K562 (cell line): ENCODE results near the gene PRPF8. TPM values are rescaled to one million over a fixed set of nuclear protein-coding genes. Genes with fewer than 3 reads are reported as not detected.

Experiments
- ATAC-seq: fragments of 200-7000 bp; cut with Tn5 transposase; 3 replicates; pipeline ENCODE4 v1.9.1; 2020; ENCODE audit warnings: moderate library complexity
- BruUV-seq: library from RNA; stranded (reverse); fragments of 400-500 nt; replicated peaks from 2 replicates; lab custom pipeline; 2021; lab: Mats Ljungman, UMichigan
- CTCF ChIA-PET: fragments of 300-600 bp; formaldehyde crosslinking; extraction: SDS; loops from one replicate; lab custom pipeline; 2021; ENCODE audit warnings: low intra/inter-chr PET ratio; lab: Yijun Ruan, JAX
- POLR2A ChIA-PET: fragments of 300-600, 350-650 bp; sonication (Branson Sonifier 250); formaldehyde crosslinking; extraction: SDS; loops from one replicate; lab custom pipeline; 2021; ENCODE audit warnings: antibody characterized with exemption, inconsistent platforms; lab: Yijun Ruan, JAX
- DNase-seq, 4 experiments: peaks; one replicate each; pipeline versions ENCODE4 v3.0.0 to v3.0.0-alpha.2; 2011 to 2018; ENCODE audit warnings: low spot score in 3 of 4, mixed read lengths in 3 of 4; ENCODE audit errors: extremely low read depth in 1 of 4
- FAIRE-seq: peaks from 2 replicates; lab custom pipeline; 2011; peaks lifted over from hg19 to GRCh38; lab: Jason Lieb, UNC
- H2AFZ ChIP-seq: 2 replicates; pipeline ENCODE4 v1.6.0; 2011; ENCODE audit warnings: low read depth, low read length, control low read depth, inconsistent platforms
- H3K27ac ChIP-seq: fragments of 200-600 bp; 3 replicates; pipeline ENCODE4 v1.8.0; 2011; ENCODE audit warnings: low read depth, mild to moderate bottlenecking, control low read depth, inconsistent platforms, low read length, moderate library complexity, mixed read lengths; ENCODE audit errors: extremely low read depth
- H3K27me3 ChIP-seq, 2 experiments: fragments of 300-600 bp in 1 of 2; 2 replicates in 1 of 2; 3 replicates in 1 of 2; pipeline versions ENCODE4 v1.6.0 to v1.8.0; 2011; ENCODE audit warnings: inconsistent platforms in 2 of 2, low read length in 2 of 2, mild to moderate bottlenecking in 1 of 2, mixed read lengths in 1 of 2, moderate library complexity in 1 of 2; ENCODE audit not compliant: control insufficient read depth in 2 of 2, insufficient read depth in 2 of 2
- H3K36me3 ChIP-seq: fragments of 300-600 bp; 3 replicates; pipeline ENCODE4 v1.8.0; 2011; ENCODE audit warnings: mild to moderate bottlenecking, low read length, inconsistent platforms; ENCODE audit not compliant: control insufficient read depth, insufficient read depth
- H3K4me1 ChIP-seq, 2 experiments: fragments of 200-600 bp in 1 of 2; replicated peaks in 1 of 2; 2 replicates in 1 of 2; 3 replicates in 1 of 2; pipeline versions ENCODE4 v1.5.1 to v1.8.0; 2011; ENCODE audit warnings: inconsistent platforms in 2 of 2, low read length in 2 of 2, mild to moderate bottlenecking in 1 of 2, mixed read lengths in 1 of 2, moderate library complexity in 1 of 2; ENCODE audit not compliant: control insufficient read depth in 2 of 2, insufficient read depth in 2 of 2
- H3K4me2 ChIP-seq: 2 replicates; pipeline ENCODE4 v1.6.1; 2011; ENCODE audit warnings: low read length, control low read depth, inconsistent platforms, mixed read lengths; ENCODE audit not compliant: insufficient read depth
- H3K4me3 ChIP-seq: fragments of 200-600 bp; sonication (generic), shearing (Covaris generic); 2 replicates; pipeline ENCODE4 v1.5.1; 2016; ENCODE audit warnings: control low read depth, inconsistent platforms
- H3K79me2 ChIP-seq: fragments of 200-600 bp; 3 replicates; pipeline ENCODE4 v1.8.0; 2011; ENCODE audit warnings: low read length, inconsistent platforms; ENCODE audit not compliant: control insufficient read depth, insufficient read depth
- H3K9ac ChIP-seq, 2 experiments: 2 replicates each; pipeline versions ENCODE4 v1.6.0 to v1.6.1; 2011; ENCODE audit warnings: low read depth in 2 of 2, low read length in 2 of 2, control low read depth in 1 of 2, inconsistent platforms in 1 of 2, mild to moderate bottlenecking in 1 of 2, mixed read lengths in 1 of 2; ENCODE audit not compliant: insufficient read depth in 1 of 2
- H3K9me1 ChIP-seq: one replicate; pipeline ENCODE4 v1.6.0; 2011; ENCODE audit warnings: inconsistent platforms, mild to moderate bottlenecking, low read length, moderate library complexity; ENCODE audit not compliant: control insufficient read depth, insufficient read depth
- H3K9me3 ChIP-seq: replicated peaks from 2 replicates; pipeline ENCODE4 v1.5.1; 2011; ENCODE audit warnings: low read depth, low read length, inconsistent platforms; ENCODE audit not compliant: control insufficient read depth, insufficient read depth
- H4K20me1 ChIP-seq: replicated peaks from 2 replicates; pipeline ENCODE4 v1.6.1; 2011; ENCODE audit warnings: low read length, inconsistent platforms, mixed read lengths; ENCODE audit not compliant: control insufficient read depth, insufficient read depth
- CREB3 ChIP-seq: fragments of 450-650 bp; conservative IDR thresholded peaks from 2 replicates; pipeline ENCODE4 v1.6.1; 2016; ENCODE audit warnings: missing genetic modification characterization, low read depth, mild to moderate bottlenecking, missing compliant biosample characterization, moderate library complexity
- ILK ChIP-seq: fragments of 450-650 bp; IDR thresholded peaks from 2 replicates; pipeline ENCODE4 v1.6.1; 2016; ENCODE audit warnings: missing genetic modification characterization, low read depth, mild to moderate bottlenecking, missing compliant biosample characterization, moderate library complexity, borderline replicate concordance
- POLR2G ChIP-seq: fragments of 200-400 bp; formaldehyde crosslinking; IDR thresholded peaks from 2 replicates; pipeline ENCODE4 v1.6.1; 2017; ENCODE audit warnings: low read depth, mild to moderate bottlenecking, antibody characterized with exemption, low read length, moderate library complexity
- SMARCA5 ChIP-seq: fragments of 450-650 bp; IDR thresholded peaks from 2 replicates; pipeline ENCODE4 v1.6.1; 2016
- WGBS: fragments of 100-300 bp; shearing (Covaris generic); methylation state at CpG from one replicate; pipeline ENCODE4 v1.1.6; 2016; ENCODE audit warnings: low coverage, mixed read lengths; ENCODE audit not compliant: insufficient coverage; ENCODE audit errors: missing lambda C conversion rate; 5-methylcytosine and 5-hydroxymethylcytosine counted together
- in situ Hi-C: fragments of 300-500 bp; cut with MboI; formaldehyde crosslinking; loops from 4 replicates; pipeline ENCODE4 v1.15.0; 2018; ENCODE audit warnings: inconsistent platforms, mixed read lengths
- intact Hi-C: fragments of 100-400 bp; cut with micrococcal nuclease; formaldehyde crosslinking; loops from 2 replicates; pipeline ENCODE4 v1.14.2; 2022
- polyA plus RNA-seq, 8 experiments: library from polyadenylated mRNA; depleted of rRNA in 4 of 8; stranded (reverse) in 5 of 8; unstranded in 3 of 8; fragments of >200 nt; fragmentation: Nextera tagmentation in 2 of 8; fragmentation: Illumina TruSeq in 1 of 8; extraction: Ambion mirVana in 2 of 8; extraction: Trizol in 1 of 8; gene quantifications; 2 replicates each; pipeline versions ENCODE4 v1.2.1 to v1.2.3, GENCODE V29; 2011 to 2014; ENCODE audit warnings: inconsistent platforms in 1 of 8, missing spikeins in 1 of 8
- total RNA-seq, 7 experiments: library from RNA; depleted of rRNA in 6 of 7; stranded (reverse); fragments of >200 nt in 6 of 7; fragmentation: Illumina TruSeq in 2 of 7; extraction: Trizol in 2 of 7; gene quantifications; 2 replicates each; pipeline versions ENCODE4 v1.2.1 to v1.2.3, GENCODE V29; 2011 to 2021; ENCODE audit warnings: low replicate concordance in 1 of 7
- TF ChIP-seq, protein P1 (sequence below): sonication (generic); formaldehyde crosslinking; IDR thresholded peaks from 2 replicates; pipeline ENCODE4 v1.9.0; 2022; ENCODE audit warnings: mild to moderate bottlenecking, missing genetic modification reagents

PRPF8 gene
- total and polyA plus RNA-seq, 9 of the 15 experiments (the other 6 are each of a cell fraction or from before 2014, with no cell fraction given): 64.3 to 294 (median 85.9) TPM

DNA sequence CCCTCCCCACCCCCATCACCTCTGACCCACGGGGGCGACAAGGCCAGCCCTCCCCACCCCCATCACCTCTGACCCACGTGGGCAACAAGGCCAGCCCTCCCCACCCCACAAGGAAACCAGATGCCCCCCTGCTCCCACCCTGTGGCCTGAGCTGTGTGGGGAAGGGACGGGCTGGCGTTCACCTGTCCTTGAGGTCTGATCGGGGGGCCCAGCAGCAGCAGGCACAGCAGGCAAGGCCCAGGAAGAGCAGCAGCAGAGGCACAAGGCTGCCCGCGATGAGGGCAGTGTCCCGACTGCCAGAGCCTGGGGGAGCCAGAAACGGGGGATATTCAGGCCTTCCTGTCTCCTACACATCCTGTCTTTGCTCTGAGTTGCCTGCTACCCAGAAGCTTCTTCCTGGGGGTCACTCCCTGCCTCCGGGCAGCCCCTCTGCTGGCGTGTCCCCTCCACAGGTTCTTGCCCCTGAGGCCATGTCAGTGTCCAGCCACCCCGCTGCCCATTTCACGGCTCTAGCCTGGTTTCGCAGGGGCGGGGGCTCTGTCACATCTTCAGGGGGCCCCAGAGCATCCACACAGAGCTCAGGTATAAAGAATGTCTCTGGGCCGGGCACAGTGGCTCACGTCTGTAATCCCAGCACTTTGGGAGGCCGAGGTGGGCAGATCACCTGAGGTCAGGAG lies 45.9 kb downstream of the PRPF8 start:
- H3K9me1 ChIP-seq: no peaks in the 10 kb centered on the region
- ATAC-seq (no peak), FAIRE-seq (no peak), DNase-seq (no peak)
- ChIA-PET POLR2A (interaction anchor here (0.6 kb wide), 1 partner anchor 11 kb away, joined by 3 read pairs; the partner anchor contains the start of gene RILP), CTCF (no interaction called here)
- no peaks in the 10 kb centered on the region for H3K79me2 ChIP-seq
- no peak overlapping the region for H3K4me3 ChIP-seq
- H3K4me2 ChIP-seq: no peak overlapping the region
- no peak overlapping the region for H2AFZ ChIP-seq
- no peaks in the 10 kb centered on the region for H4K20me1 ChIP-seq
- no peaks in the 10 kb centered on the region for H3K27me3 ChIP-seq
- H3K4me1 ChIP-seq: peaks cover 0 to 34% of the 10 kb centered on the region in 2 experiments; a peak in 2 of 5 replicates
- no TSS peak for BruUV-seq
- no peak for TF ChIP-seq ILK (tag)
- no peak for TF ChIP-seq SMARCA5
- TF ChIP-seq, protein P1, sequence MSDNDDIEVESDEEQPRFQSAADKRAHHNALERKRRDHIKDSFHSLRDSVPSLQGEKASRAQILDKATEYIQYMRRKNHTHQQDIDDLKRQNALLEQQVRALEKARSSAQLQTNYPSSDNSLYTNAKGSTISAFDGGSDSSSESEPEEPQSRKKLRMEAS (CRISPR knock-in tag): no peak
- TF ChIP-seq POLR2G: peak; percentile 55; the same call in 1 of the 2 replicates
- TF ChIP-seq CREB3 (tag): no peak
- peak overlapping the region in 1 of 2 experiments; percentile 55; a peak in 2 of 4 replicates for H3K9ac ChIP-seq
- no peaks in the 10 kb centered on the region for H3K36me3 ChIP-seq
- 86% methylated on average over 13 of the region's 19 CpGs for WGBS
- in situ Hi-C loops (no loop called here), intact Hi-C loops (no loop called here)
- no peak overlapping the region for H3K27ac ChIP-seq
- H3K9me3 ChIP-seq: no peaks in the 10 kb centered on the region
